Neural cell (in vitro differentiated cells): ENCODE results near the gene RAB3IP. TPM values are rescaled to one million over a fixed set of nuclear protein-coding genes. Genes with fewer than 3 reads are reported as not detected.

Experiments used
- H2AFZ ChIP-seq: fragments of 200-600, 300-800 bp; sonication (generic), shearing (Covaris generic); 2 replicates; pipeline ENCODE4 v1.6.0; 2014; ENCODE audit warnings: low read depth, mild to moderate bottlenecking, antibody characterized with exemption, low read length, moderate library complexity
- H3F3A ChIP-seq: fragments of 200-600 bp; shearing (Covaris generic); 2 replicates; pipeline ENCODE4 v1.6.1; 2016; ENCODE audit warnings: mild to moderate bottlenecking, moderate library complexity, mixed read lengths, antibody characterized with exemption, low read length; ENCODE audit not compliant: insufficient read depth, poor library complexity, severe bottlenecking
- H3K27ac ChIP-seq: fragments of 200-600, 300-800 bp; sonication (generic), shearing (Covaris generic); 2 replicates; pipeline ENCODE4 v1.5.1; 2014; ENCODE audit warnings: mild to moderate bottlenecking, low read length, moderate library complexity
- H3K27me3 ChIP-seq: fragments of 300-800, 200-600 bp; sonication (generic), shearing (Covaris generic); 2 replicates; pipeline ENCODE4 v1.6.0; 2014; ENCODE audit warnings: mild to moderate bottlenecking, low read depth, low read length, moderate library complexity; ENCODE audit not compliant: insufficient read depth
- H3K36me3 ChIP-seq: fragments of 300-800, 200-600 bp; sonication (generic), shearing (Covaris generic); 2 replicates; pipeline ENCODE4 v1.5.1; 2014; ENCODE audit warnings: mild to moderate bottlenecking, antibody characterized with exemption, low read length, moderate library complexity; ENCODE audit not compliant: insufficient read depth
- H3K4me2 ChIP-seq: fragments of 300-800, 200-600 bp; sonication (generic), shearing (Covaris generic); 2 replicates; pipeline ENCODE4 v1.6.0; 2014; ENCODE audit warnings: mild to moderate bottlenecking, low read length
- H3K4me3 ChIP-seq: fragments of 300-800, 200-600 bp; sonication (generic), shearing (Covaris generic); 2 replicates; pipeline ENCODE4 v1.5.1; 2014; ENCODE audit warnings: mild to moderate bottlenecking, low read length, moderate library complexity
- H3K79me2 ChIP-seq: fragments of 200-600 bp; shearing (Covaris generic); replicated peaks from 2 replicates; pipeline ENCODE4 v1.6.0; 2014; ENCODE audit warnings: mild to moderate bottlenecking, low read length, moderate library complexity; ENCODE audit not compliant: insufficient read depth
- H3K9ac ChIP-seq: fragments of 300-800, 200-600 bp; sonication (generic), shearing (Covaris generic); 2 replicates; pipeline ENCODE4 v1.6.1; 2016; ENCODE audit warnings: mild to moderate bottlenecking, low read length, mixed read lengths
- H3K9me2 ChIP-seq: fragments of 200-600 bp; shearing (Covaris generic); 2 replicates; pipeline ENCODE4 v1.6.1; 2016; ENCODE audit warnings: mild to moderate bottlenecking, low read length, mixed read lengths; ENCODE audit not compliant: insufficient read depth
- H3K9me3 ChIP-seq: fragments of 200-600, 300-800 bp; sonication (generic), shearing (Covaris generic); 2 replicates; pipeline ENCODE4 v1.6.1; 2016; ENCODE audit warnings: mild to moderate bottlenecking, mixed run types, low read length, moderate library complexity, mixed read lengths
- H4K20me1 ChIP-seq: fragments of 200-600 bp; shearing (Covaris generic); 2 replicates; pipeline ENCODE4 v1.6.1; 2016; ENCODE audit warnings: mild to moderate bottlenecking, mixed run types; ENCODE audit not compliant: insufficient read depth
- EP300 ChIP-seq: fragments of 450-650 bp; conservative IDR thresholded peaks from 2 replicates; pipeline ENCODE4 v1.6.1; 2014; ENCODE audit warnings: antibody characterized with exemption, mild to moderate bottlenecking, moderate library complexity; ENCODE audit not compliant: poor library complexity, severe bottlenecking
- EZH2 ChIP-seq: fragments of 200-600, 300-800 bp; shearing (Covaris generic), sonication (generic); IDR thresholded peaks from 2 replicates; pipeline ENCODE4 v1.6.1; 2014; ENCODE audit warnings: antibody characterized with exemption, low read length, borderline replicate concordance, mild to moderate bottlenecking; ENCODE audit not compliant: insufficient read depth, poor library complexity, severe bottlenecking
- MXI1 ChIP-seq: fragments of 450-650 bp; conservative IDR thresholded peaks from 2 replicates; pipeline ENCODE4 v1.6.1; 2014; ENCODE audit warnings: antibody characterized with exemption, mild to moderate bottlenecking; ENCODE audit not compliant: poor library complexity, severe bottlenecking
- POLR2AphosphoS5 ChIP-seq: IDR thresholded peaks from 2 replicates; pipeline ENCODE4 v1.6.1; 2012
- RAD21 ChIP-seq: fragments of 450-650 bp; conservative IDR thresholded peaks from 2 replicates; pipeline ENCODE4 v1.6.1; 2014; ENCODE audit warnings: antibody characterized with exemption, mild to moderate bottlenecking, moderate library complexity
- SMC3 ChIP-seq: fragments of 450-650 bp; conservative IDR thresholded peaks from 2 replicates; pipeline ENCODE4 v1.6.1; 2014; ENCODE audit warnings: antibody characterized with exemption, mild to moderate bottlenecking, moderate library complexity; ENCODE audit not compliant: poor library complexity
- TAF1 ChIP-seq: IDR thresholded peaks from 2 replicates; pipeline ENCODE4 v1.6.1; 2012; ENCODE audit warnings: low read depth
- polyA plus RNA-seq: library from polyadenylated mRNA; depleted of rRNA; stranded (reverse); fragments of >200 nt; gene quantifications from 2 replicates; pipeline ENCODE4 v1.2.3, GENCODE V29; 2014
- TF ChIP-seq, protein P1 (sequence below): fragments of 450-650 bp; IDR thresholded peaks from 2 replicates; pipeline ENCODE4 v1.5.1; 2014; ENCODE audit warnings: antibody characterized with exemption, mild to moderate bottlenecking, moderate library complexity; ENCODE audit not compliant: poor library complexity, severe bottlenecking
- TF ChIP-seq, protein P2 (sequence below): IDR thresholded peaks from 2 replicates; pipeline ENCODE4 v1.6.1; 2012; ENCODE audit warnings: borderline replicate concordance

The RAB3IP gene
- polyA plus RNA-seq, 1 donor from 2014 or later: 24.6 TPM

DNA sequence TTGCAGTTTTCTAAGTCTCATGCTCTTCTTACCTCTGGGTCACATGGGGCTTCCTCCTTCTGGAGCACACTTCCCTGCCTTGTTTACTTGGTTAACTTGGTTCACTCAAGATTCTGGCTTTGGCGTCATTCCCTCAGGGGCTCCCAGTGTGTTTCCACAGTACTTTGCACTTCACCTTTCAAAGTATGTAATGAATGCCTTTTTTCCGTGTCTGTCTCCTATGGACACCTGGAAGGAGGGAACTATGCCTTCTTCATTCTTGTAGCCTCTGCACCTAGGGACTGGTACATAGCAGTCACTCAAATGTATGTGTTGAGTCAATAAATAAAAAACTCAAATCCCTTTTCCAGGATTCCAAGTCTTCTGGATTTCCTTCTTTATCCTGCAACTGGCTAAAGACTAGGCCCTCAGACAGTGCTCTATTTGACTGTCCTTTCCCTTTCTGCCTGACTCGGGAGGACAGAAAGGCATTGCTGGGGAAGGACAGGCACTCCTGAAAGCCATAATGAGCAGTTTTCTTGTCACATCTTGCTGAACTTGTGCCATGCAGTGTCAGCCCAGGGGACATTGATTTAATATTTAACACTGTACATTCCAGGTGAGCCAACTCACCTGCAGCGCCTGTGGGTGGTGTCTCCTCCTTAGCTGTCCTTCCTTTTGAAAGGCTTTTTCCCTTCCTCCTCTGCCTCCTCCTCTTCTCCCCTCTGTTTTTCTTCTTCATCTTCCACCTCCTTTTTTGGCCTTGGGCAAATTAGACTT is 99.2 kb downstream of the RAB3IP start:
- H3K79me2 ChIP-seq: no peaks in the 10 kb centered on the region
- no peaks in the 10 kb centered on the region for H3F3A ChIP-seq
- no peaks in the 10 kb centered on the region for H3K9me2 ChIP-seq
- TF ChIP-seq, protein P1, sequence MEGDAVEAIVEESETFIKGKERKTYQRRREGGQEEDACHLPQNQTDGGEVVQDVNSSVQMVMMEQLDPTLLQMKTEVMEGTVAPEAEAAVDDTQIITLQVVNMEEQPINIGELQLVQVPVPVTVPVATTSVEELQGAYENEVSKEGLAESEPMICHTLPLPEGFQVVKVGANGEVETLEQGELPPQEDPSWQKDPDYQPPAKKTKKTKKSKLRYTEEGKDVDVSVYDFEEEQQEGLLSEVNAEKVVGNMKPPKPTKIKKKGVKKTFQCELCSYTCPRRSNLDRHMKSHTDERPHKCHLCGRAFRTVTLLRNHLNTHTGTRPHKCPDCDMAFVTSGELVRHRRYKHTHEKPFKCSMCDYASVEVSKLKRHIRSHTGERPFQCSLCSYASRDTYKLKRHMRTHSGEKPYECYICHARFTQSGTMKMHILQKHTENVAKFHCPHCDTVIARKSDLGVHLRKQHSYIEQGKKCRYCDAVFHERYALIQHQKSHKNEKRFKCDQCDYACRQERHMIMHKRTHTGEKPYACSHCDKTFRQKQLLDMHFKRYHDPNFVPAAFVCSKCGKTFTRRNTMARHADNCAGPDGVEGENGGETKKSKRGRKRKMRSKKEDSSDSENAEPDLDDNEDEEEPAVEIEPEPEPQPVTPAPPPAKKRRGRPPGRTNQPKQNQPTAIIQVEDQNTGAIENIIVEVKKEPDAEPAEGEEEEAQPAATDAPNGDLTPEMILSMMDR: no peak
- TF ChIP-seq SMC3 (no peak), POLR2AphosphoS5 (no peak), EP300 (no peak), MXI1 (no peak), RAD21 (no peak), EZH2 (no peak)
- TF ChIP-seq, protein P2, sequence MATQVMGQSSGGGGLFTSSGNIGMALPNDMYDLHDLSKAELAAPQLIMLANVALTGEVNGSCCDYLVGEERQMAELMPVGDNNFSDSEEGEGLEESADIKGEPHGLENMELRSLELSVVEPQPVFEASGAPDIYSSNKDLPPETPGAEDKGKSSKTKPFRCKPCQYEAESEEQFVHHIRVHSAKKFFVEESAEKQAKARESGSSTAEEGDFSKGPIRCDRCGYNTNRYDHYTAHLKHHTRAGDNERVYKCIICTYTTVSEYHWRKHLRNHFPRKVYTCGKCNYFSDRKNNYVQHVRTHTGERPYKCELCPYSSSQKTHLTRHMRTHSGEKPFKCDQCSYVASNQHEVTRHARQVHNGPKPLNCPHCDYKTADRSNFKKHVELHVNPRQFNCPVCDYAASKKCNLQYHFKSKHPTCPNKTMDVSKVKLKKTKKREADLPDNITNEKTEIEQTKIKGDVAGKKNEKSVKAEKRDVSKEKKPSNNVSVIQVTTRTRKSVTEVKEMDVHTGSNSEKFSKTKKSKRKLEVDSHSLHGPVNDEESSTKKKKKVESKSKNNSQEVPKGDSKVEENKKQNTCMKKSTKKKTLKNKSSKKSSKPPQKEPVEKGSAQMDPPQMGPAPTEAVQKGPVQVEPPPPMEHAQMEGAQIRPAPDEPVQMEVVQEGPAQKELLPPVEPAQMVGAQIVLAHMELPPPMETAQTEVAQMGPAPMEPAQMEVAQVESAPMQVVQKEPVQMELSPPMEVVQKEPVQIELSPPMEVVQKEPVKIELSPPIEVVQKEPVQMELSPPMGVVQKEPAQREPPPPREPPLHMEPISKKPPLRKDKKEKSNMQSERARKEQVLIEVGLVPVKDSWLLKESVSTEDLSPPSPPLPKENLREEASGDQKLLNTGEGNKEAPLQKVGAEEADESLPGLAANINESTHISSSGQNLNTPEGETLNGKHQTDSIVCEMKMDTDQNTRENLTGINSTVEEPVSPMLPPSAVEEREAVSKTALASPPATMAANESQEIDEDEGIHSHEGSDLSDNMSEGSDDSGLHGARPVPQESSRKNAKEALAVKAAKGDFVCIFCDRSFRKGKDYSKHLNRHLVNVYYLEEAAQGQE: no peak
- no peak overlapping the region for H3K4me2 ChIP-seq
- no peak overlapping the region for H3K4me3 ChIP-seq
- no peaks in the 10 kb centered on the region for H3K27me3 ChIP-seq
- no peaks in the 10 kb centered on the region for H3K36me3 ChIP-seq
- H3K9me3 ChIP-seq: no peaks in the 10 kb centered on the region
- H4K20me1 ChIP-seq: no peaks in the 10 kb centered on the region
- H2AFZ ChIP-seq: no peak overlapping the region
- no peak overlapping the region for H3K27ac ChIP-seq
- H3K9ac ChIP-seq: no peak overlapping the region

DNA sequence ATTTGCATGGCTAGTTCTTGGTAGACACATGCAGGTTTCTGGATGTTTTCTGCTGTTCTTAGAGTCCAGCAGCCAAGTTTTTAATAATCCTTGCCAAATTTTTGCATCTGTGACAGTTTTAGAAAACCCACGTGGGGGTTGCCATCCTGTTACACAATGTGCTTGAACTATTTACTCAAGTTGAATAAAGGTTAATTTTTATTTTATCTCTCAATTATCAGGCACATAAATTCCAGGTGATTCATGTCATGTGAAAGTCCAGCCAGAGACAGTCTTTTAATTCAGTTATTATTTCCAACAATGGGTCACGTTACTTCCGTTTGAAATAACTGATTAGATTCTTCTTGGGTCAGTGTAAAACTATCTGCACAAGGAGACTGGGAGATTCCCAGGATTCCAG is 102.1 kb downstream of the RAB3IP start:
- H3K4me2 ChIP-seq: no peak overlapping the region
- H4K20me1 ChIP-seq: no peaks in the 10 kb centered on the region
- H3K79me2 ChIP-seq: no peaks in the 10 kb centered on the region
- no peaks in the 10 kb centered on the region for H3F3A ChIP-seq
- no peaks in the 10 kb centered on the region for H3K9me2 ChIP-seq
- H3K27ac ChIP-seq: no peak overlapping the region
- no peaks in the 10 kb centered on the region for H3K27me3 ChIP-seq
- H3K9ac ChIP-seq: no peak overlapping the region
- H3K36me3 ChIP-seq: no peaks in the 10 kb centered on the region
- TF ChIP-seq POLR2AphosphoS5: no peak
- H2AFZ ChIP-seq: no peak overlapping the region
- H3K4me3 ChIP-seq: no peak overlapping the region
- H3K9me3 ChIP-seq: no peaks in the 10 kb centered on the region

DNA sequence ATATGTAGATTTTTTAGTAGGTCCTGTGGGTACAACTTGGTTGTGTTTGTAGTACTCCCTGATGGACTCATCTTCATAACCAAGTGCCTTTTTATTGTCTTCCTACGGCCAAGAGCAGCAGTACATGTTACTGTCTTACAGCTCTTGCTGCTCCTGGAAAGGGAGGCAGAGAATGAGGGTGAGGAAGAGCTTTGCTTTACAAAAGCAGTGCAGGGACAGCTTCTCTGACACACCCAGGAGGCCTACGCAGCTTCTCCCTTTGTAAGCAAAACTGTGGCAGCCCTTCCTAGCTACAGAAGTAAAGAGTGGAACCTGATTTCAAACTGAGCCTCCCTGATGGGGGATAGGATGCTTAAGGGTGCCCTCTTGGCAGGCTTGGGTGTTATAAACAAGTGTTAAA is 104.9 kb downstream of the RAB3IP start:
- Histone ChIP-seq H4K20me1 (no peaks in the 10 kb centered on the region), H3K9me3 (no peaks in the 10 kb centered on the region), H3K36me3 (no peaks in the 10 kb centered on the region), H3K27me3 (no peaks in the 10 kb centered on the region), H3K79me2 (no peaks in the 10 kb centered on the region), H3K9ac (no peak overlapping the region), H3K27ac (no peak overlapping the region), H3K9me2 (no peaks in the 10 kb centered on the region), H3K4me2 (no peak overlapping the region), H3K4me3 (no peak overlapping the region), H2AFZ (no peak overlapping the region), H3F3A (no peaks in the 10 kb centered on the region)
- TF ChIP-seq, protein P2: no peak
- TF ChIP-seq, protein P1: no peak
- TF ChIP-seq EZH2 (no peak), TAF1 (no peak), POLR2AphosphoS5 (no peak), RAD21 (no peak), EP300 (no peak), MXI1 (no peak), SMC3 (no peak)
